HG03159 (cell line): ENCODE results near the gene DMD.
"Not testable (repeated sequence)": the region's sequence is repeated elsewhere in the genome, so short reads cannot be mapped to it uniquely, and the experiment has no call there.

Experiments used
- ATAC-seq: cut with Tn5 transposase; IDR thresholded peaks from one replicate; pipeline ENCODE4 v1.9.1; 2021; ENCODE audit warnings: mild to moderate bottlenecking, moderate library complexity; ENCODE audit not compliant: unreplicated experiment

The DMD gene

DNA sequence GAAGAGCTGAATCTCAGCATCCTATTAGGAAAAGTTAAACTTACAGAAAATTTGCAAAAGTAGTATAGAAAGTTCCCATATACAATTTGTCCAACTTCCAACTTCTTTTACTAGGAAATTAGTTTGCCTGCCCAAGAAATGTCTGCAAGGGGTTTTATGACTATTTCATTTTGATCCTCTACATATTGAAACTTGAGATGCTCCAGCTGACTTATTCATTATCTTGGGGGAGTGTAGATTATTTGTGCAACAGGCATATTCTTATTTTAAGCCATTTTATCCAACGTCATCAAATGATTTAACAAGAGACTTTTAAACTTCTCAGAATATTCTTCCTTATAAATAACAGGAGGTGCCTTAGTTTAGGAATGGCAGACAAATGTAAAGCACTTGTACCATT is 1822.4 kb downstream of the DMD start:
- ATAC-seq: no peak

DNA sequence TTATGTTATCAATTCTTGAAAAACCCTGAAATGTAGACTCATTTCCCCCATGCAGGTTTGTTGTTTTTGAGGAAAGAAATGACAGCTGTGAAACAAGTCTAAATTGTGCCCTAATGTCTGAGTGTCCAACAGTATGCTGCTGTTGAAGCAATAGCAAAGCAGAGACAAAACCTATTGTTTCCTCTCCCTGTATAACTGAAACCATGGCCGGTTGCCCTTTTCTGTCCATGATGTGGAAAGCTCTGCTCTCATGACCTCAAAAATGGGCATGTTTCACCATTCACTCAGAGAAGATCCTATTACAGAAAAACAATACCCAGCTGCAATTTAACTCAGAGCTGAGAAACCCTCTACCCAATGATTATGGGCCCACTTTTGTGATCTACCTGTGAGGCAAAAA is 1826.9 kb downstream of the DMD start:
- ATAC-seq: no peak

DNA sequence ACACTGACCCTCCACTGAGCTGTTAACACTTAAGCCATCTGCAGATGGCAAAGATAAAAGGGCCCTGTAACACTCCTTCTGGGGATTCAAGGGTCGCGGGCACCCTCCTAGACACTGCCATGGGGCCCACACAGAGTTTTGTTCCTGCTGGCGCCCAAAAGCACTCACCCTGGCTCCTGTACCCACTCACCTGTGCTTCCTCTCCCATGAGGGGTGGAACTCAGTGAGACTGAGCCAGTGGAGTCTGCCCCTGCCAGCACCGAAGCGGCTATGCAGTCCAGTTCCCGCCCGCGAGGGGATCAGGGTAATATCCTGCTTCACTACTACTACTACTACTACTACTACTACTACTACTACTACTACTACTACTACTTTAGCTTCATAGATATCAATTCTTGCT is 1827.4 kb downstream of the DMD start:
- no peak for ATAC-seq

- not testable (repeated sequence) for ATAC-seq
Measured at GRCh38 chrX:31378973-31379372, 1832.4 kb downstream of the DMD start.

- ATAC-seq: not testable (repeated sequence)
Measured at GRCh38 chrX:31377821-31378220, 1833.5 kb downstream of the DMD start.

- no peak for ATAC-seq
Measured at GRCh38 chrX:31376408-31377022, 1834.8 kb downstream of the DMD start.

GRCh38 chrX:31374786-31375185 is 1836.6 kb downstream of the DMD start:
- ATAC-seq: no peak

- no peak for ATAC-seq
Measured at GRCh38 chrX:31371956-31372355, 1839.4 kb downstream of the DMD start.

DNA sequence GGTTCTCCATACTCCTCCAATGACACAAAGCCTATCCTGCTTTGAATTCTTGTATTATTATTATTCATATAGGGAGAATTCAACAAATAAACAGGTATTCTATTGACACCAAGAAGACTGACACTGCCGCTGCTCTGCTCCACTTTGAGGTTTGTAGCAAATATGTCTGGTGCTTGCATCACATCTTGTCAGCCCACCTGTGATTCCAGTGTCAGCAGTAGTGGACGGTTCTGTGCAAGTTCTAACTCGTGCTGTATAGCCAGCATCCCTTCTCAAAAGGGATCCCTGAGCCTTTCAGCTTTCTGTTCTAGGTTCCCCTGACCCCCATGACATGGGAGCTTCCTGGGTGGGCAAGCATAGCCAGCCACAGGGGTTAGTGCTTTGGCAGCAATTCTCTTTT is 1843.5 kb downstream of the DMD start:
- no peak for ATAC-seq

- ATAC-seq: no peak
Measured at GRCh38 chrX:31366041-31366440, 1845.3 kb downstream of the DMD start.

GRCh38 chrX:31356275-31357212 is 1854.8 kb downstream of the DMD start:
- ATAC-seq: no peak

GRCh38 chrX:31355206-31355955 is 1856.0 kb downstream of the DMD start:
- ATAC-seq: no peak

DNA sequence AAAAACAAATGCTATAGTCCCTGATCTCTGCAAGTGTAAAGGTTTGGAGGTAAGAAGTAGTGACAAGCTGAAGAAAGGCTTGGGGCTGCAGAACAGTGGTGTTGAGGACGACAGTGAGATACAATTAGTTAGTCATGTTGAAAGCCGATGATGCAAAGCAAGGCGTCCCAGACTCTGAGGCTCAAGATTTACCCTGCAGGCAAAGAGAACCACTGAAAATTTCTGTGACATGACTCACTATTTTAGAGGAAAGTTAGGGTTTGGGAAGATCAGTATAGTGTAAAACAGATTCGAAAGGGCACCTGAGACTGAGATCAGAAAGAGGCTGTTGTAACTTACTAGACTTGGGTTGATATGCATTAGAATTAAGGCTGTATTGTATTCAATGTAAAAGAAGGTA is 1858.3 kb downstream of the DMD start:
- no peak for ATAC-seq

DNA sequence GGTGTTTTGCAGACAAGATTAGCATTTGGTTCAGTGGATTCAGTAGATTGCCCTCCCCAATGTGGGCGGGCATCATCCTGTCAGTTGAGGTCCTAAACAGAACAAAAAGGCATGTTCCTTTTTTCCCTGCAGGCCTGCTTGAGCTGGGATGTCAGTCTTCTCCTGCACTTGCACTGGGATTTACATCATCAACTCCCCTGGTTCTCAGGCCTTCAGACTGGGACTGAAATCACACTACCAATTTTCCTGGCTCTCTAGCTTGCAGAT is 1860.6 kb downstream of the DMD start:
- no peak for ATAC-seq

DNA sequence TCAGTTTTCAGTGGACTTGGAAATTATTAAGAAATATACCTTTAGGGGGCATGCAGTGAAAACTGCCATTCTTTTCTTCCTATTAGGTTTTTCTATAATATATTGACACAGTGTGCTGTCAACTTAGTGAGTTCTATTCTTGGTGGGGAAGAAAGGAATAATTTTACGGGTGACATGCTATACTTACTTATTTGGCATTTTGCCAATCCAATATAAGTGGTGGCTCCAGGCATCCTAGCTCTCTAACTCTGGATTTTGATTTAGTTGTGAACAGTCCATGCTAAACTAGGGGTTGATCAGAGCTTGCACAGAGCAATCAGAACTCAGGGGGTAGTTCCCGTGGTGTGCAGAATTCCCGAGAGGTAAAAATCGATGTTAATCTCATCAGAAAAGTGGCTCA is 1861.8 kb downstream of the DMD start:
- no peak for ATAC-seq

- no peak for ATAC-seq
Measured at GRCh38 chrX:31340587-31340986, 1870.8 kb downstream of the DMD start.

- ATAC-seq: no peak
Measured at GRCh38 chrX:31338991-31339350, 1872.4 kb downstream of the DMD start.

DNA sequence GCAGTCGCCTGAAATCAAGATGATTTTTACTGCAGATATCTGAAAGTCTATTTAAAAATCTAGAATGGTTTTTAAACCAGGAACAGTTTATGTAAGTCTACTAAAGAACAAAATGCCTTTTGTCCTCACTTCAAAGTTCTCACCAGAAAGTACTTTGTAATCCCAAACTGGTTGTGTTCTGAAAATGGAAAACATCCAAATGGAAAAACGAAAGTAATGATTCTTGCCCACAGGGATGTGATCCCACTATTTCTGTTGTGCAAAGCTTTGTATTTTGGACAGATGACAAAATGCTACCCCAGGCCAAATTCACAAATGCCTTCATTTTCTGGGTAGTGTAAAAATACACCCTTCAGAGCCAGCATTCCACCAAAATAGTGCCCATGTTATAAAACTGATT is 1874.0 kb downstream of the DMD start:
- ATAC-seq: no peak

DNA sequence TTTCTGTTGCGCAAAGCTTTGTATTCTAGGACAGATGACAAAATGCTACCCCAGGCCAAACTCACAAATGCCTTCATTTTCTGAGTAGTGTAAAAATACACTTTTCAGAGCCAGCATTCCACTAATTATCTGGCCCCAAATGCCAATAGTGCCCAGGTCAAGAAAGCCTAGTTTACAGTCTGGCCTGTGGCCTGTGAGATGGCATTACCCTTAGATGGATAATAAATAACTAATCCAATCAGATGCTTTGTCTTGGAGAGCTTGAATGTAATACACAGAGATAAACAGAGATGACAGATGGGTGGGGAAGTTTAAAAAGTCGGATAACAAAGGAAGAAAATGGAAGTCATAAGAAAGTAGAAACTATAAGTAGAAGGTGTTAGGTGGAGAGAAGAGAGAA is 1874.9 kb downstream of the DMD start:
- no peak for ATAC-seq

DNA sequence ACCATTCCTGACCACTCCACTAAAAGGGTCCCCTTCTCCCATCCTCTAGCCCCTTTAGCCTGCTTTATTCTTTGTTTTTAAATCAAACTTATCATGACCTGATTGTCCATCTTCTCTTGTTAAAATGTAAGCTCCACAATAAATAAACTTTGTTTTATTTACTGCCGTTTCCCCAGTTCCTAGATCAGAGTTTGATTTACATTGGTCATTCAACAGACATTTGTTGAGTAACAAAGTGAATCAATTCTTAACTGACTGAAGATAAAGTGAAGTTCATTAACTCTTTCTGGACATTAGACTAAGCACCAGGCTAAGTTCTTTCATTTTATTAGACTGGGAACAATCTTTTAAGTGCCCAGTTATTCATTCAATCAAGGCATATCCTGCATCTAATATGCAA is 1876.4 kb downstream of the DMD start:
- no peak for ATAC-seq

DNA sequence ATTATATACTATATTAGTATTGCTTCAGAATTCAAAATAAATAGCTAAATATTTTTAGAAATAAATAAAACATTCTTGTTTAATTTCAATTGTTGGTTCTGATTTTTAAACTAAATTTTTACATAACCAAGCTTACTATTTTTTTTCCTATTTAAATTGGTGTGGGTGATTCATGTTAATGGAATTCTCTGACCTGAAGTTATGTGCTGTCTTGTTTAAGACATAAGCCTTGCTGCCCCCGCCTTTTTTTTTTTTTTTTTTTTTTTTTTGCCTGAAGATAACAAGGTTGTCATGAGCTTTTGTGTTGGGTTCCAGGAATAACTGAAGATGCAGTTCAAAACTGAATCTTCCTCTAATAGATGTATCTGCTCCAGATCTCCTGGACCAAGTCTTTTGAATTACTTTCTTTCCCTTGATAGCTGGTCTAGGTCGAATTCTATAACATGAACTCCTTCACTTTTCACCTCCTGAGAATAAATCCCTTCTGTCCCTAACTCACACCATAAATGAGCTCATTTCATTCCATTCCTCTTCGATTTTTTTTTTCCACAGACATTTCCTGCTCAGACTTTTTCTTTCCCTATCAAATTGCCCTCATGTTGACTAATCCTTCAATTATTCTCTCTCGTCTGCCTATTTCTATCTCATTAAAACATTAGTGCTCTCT is 1878.1 kb downstream of the DMD start:
- ATAC-seq: no peak

DNA sequence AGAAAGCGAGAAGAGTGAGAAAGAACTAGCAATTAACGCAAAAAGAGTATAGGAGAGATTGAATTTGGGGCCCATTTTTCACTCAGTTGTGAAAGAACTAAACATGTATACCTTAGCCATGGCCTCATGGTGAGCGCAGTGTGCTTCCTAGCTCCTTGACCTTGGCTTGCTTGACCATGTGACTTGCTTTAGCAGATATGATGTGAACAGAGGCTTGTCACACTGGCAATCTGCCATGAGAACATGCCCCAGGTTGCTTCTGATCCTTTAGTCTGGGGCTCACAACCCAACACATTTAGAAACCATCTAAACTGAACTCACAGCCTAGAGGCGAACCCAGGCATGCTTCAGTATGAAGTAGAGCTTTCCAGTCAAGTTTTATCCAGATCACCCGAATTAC is 1879.4 kb downstream of the DMD start:
- no peak for ATAC-seq
